Cardiac fibroblast (primary cell): ENCODE data around the gene PKDCC.
"Not testable (repeated sequence)": the region's sequence is repeated elsewhere in the genome, so short reads cannot be mapped to it uniquely, and the experiment has no call there.

ENCODE experiments used
- DNase-seq, 2 donors: peaks; one replicate each; pipeline versions ENCODE4 v3.0.0 to v3.0.0-alpha.2; 2010; ENCODE audit warnings: low read depth in 2 of 2
- H3K4me3 ChIP-seq, 2 donors: replicated peaks in 1 of 2; 1 replicate in 1 of 2; 2 replicates in 1 of 2; pipeline ENCODE4 v1.5.1; 2011; ENCODE audit warnings: low read depth in 2 of 2, low read length in 2 of 2, mild to moderate bottlenecking in 2 of 2, moderate library complexity in 1 of 2
- CTCF ChIP-seq: IDR thresholded peaks from one replicate; pipeline ENCODE4 v1.5.1; 2011; ENCODE audit warnings: low read depth, mild to moderate bottlenecking, low read length, inconsistent platforms

The PKDCC gene

GRCh38 chr2:42060718-42061619, 13.1 kb downstream of the PKDCC start:
- no peak for TF ChIP-seq CTCF
- peak in 1 of 2 donors; percentile 81 for DNase-seq

GRCh38 chr2:42061839-42062238, 14.0 kb downstream of the PKDCC start:
- DNase-seq: no peak
- TF ChIP-seq CTCF: no peak
- H3K4me3 ChIP-seq: no peak overlapping the region

More at GRCh38 chr2:42060718-42061619, 13.1 kb downstream of the PKDCC start:
- H3K4me3 ChIP-seq: no peak overlapping the region

GRCh38 chr2:42063431-42064171, 15.8 kb downstream of the PKDCC start:
- no peak for TF ChIP-seq CTCF
- peak; percentile 55 to 83 for DNase-seq
- H3K4me3 ChIP-seq: no peak overlapping the region

- TF ChIP-seq CTCF: no peak
- DNase-seq: peak; percentile 68 to 71
- no peak overlapping the region for H3K4me3 ChIP-seq
These were observed 16.7 kb downstream of the PKDCC start for GRCh38 chr2:42064417-42064942.

GRCh38 chr2:42065753-42066152, 17.9 kb downstream of the PKDCC start:
- not testable (repeated sequence) for DNase-seq, H3K4me3 ChIP-seq

GRCh38 chr2:42067001-42067400, 19.2 kb downstream of the PKDCC start:
- DNase-seq, H3K4me3 ChIP-seq: not testable (repeated sequence)

GRCh38 chr2:42067521-42067920, 19.7 kb downstream of the PKDCC start:
- DNase-seq: no peak
- H3K4me3 ChIP-seq: no peak overlapping the region
- TF ChIP-seq CTCF: no peak
